ENCODE data around the gene PLCD3. TPM values are rescaled to one million over a fixed set of nuclear protein-coding genes. Genes with fewer than 3 reads are reported as not detected.

The PLCD3 gene
- total and polyA plus RNA-seq, 2 of the 8 experiments (the other 6 are each of a cell fraction or from before 2014, with no cell fraction given) = 26.5 to 48.1 TPM

DNA sequence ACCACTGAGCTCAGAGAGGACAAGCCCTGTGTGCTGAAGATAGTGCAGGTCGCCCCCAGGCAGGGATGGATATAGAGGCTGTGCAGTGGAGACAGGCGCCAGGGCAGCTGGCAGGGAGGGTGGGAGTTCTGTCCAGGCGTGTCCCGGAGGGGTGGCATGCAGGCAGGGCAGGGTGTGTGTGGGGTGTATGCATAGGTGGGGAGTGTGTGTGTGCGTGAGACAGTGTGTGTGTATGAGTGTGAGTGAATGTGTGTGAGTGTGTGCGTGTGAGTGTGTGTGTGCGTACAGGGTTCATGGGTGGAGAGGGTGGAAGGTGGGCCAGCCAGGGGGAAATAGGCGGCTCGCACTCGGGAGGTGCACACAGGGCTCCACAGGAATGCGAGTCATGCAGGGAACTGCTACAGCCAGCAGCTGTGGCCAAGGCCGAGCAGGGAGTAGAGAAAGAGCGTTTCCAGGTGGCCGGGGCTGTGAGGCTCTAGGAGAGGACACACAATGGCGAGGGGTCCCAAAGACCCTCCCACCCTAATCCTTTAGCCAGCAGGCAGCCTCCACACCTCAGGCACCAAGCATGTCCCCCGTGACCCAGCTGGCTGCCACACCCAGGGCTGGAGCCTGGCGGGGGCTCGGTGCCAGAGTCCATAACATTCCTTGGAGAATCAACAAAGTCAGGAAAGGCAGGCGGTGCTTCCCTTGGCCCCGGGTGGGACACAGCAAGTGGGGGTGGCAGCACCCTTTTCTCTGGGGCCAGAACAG lies 4.6 kb downstream of the PLCD3 start:
- Histone ChIP-seq H3K27me3 (replicated peaks in 1 of 4; ENCODE audit: control insufficient read depth in 3 of 4, extremely low read depth in 1 of 4, insufficient read depth in 3 of 4, low read length in 3 of 4) (no peaks in the 10 kb centered on the region), H4K8ac (ENCODE audit: extremely low read depth, insufficient read depth, low read length) (peak overlapping the region; percentile 74; the same call in 1 of the 2 replicates), H2AFZ (ENCODE audit: low read length) (no peak overlapping the region), H3K23me2 (ENCODE audit: low read depth, low read length) (peaks cover 4% of the 10 kb centered on the region; the same call in 1 of the 2 replicates), H3K79me2 (ENCODE audit: control insufficient read depth in 1 of 2, insufficient read depth in 2 of 2, low read length in 2 of 2) (no peaks in the 10 kb centered on the region), H4K91ac (replicated peaks; ENCODE audit: insufficient read length, low read length) (peak overlapping the region; percentile 100), H4K5ac (ENCODE audit: insufficient read length, low read depth, low read length) (peak overlapping the region; percentile 55), H2BK20ac (ENCODE audit: low read length) (peak overlapping the region; percentile 72; the same call in 1 of the 2 replicates), H3K36me3 (ENCODE audit: control insufficient read depth in 2 of 4, insufficient read depth in 4 of 4, low read length in 3 of 4) (no peaks in the 10 kb centered on the region), H3K56ac (replicated peaks; ENCODE audit: insufficient read length, low read depth, low read length) (peak overlapping the region; percentile 73), H3K4ac (replicated peaks; ENCODE audit: insufficient read length, low read depth, low read length) (peak overlapping the region; percentile 72), H3K23ac (ENCODE audit: insufficient read length) (no peak overlapping the region), H3K4me1 (replicated peaks in 1 of 4; ENCODE audit: control insufficient read depth in 3 of 4, insufficient read depth in 4 of 4, low read length in 3 of 4) (peaks cover 0 to 20% (median 11%) of the 10 kb centered on the region in 4 experiments; a peak in 5 of 7 replicates), H2BK5ac (ENCODE audit: low read depth, low read length) (peak overlapping the region; percentile 97), H3K9me3 (ENCODE audit: insufficient read depth in 2 of 2, low read depth in 1 of 2, low read length in 1 of 2) (no peaks in the 10 kb centered on the region), H3K4me3 (ENCODE audit: extremely low read depth in 1 of 4, insufficient read depth in 2 of 4, low read depth in 3 of 4, low read length in 4 of 4) (no peak overlapping the region), H2BK120ac (replicated peaks; ENCODE audit: low read depth, low read length) (peak overlapping the region; percentile 64), H2AK5ac (ENCODE audit: low read depth, low read length) (peak overlapping the region; percentile 58; the same call in 1 of the 2 replicates), H3K4me2 (ENCODE audit: insufficient read depth in 1 of 2, low read depth in 2 of 2, low read length in 2 of 2) (no peak overlapping the region), H3K14ac (ENCODE audit: insufficient read length) (peak overlapping the region; percentile 0), H4K20me1 (replicated peaks in 1 of 2; ENCODE audit: control insufficient read depth in 1 of 2, insufficient read depth in 2 of 2, low read length in 2 of 2) (peaks cover 5 to 11% of the 10 kb centered on the region in 2 experiments), H2BK15ac (ENCODE audit: low read length) (peak overlapping the region; percentile 61; the same call in 1 of the 2 replicates), H3K9ac (replicated peaks in 1 of 4; ENCODE audit: extremely low read depth in 1 of 4, low read depth in 3 of 4, low read length in 3 of 4) (peak overlapping the region in 1 of 4 experiments; percentile 7; a peak in 1 of 7 replicates), H3K27ac (ENCODE audit: low read depth, low read length) (0 out of 2 replicates have a peak overlapping the region, but pooled peaks have one; percentile 11), H3K79me1 (ENCODE audit: low read depth, low read length) (no peaks in the 10 kb centered on the region), H3K18ac (ENCODE audit: extremely low read depth, low read length) (peak overlapping the region; percentile 83), H2BK12ac (ENCODE audit: low read depth, low read length) (peak overlapping the region; percentile 96; the same call in 1 of the 2 replicates)
- no peak for TF ChIP-seq SIX5 (IDR thresholded peaks at IDR 0.05; ENCODE audit: low read depth, low read length)
- no peak for TF ChIP-seq HDAC6 (IDR thresholded peaks at IDR 0.05; ENCODE audit: low read depth, low read length)
- 0 out of 2 replicates have a peak, but pooled peaks have one; percentile 28 for TF ChIP-seq TEAD4 (IDR thresholded peaks at IDR 0.05; ENCODE audit: low read depth, low read length)
- POLR2A ChIA-PET (ENCODE audit: partially characterized antibody) = interaction anchor here (0.7 to 15.8 kb wide), 5 partner anchors 12 to 93 kb away, joined by 3 to 185 read pairs (median 5); partner anchors contain the start of genes HEXIM1 and HEXIM2
- 81% methylated on average over 20 of the region's 20 CpGs; no CpG with 5 or more reads in 1 of the 2 experiments for WGBS, 2 experiments (ENCODE audit: extremely low coverage in 1 of 2, insufficient coverage in 1 of 2, insufficient read length in 1 of 2, insufficient replicate concordance in 2 of 2, low coverage in 1 of 2, low lambda C conversion rate in 2 of 2, missing lambda C conversion rate in 1 of 2)
- CTCF ChIA-PET (ENCODE audit: partially characterized antibody) = interaction anchor here (0.7 to 8.7 kb wide), 12 partner anchors 8 to 207 kb away, joined by 3 to 69 read pairs (median 4); partner anchors contain the start of gene ACBD4
- no peak for FAIRE-seq
- DNase-seq (ENCODE audit: low read depth in 1 of 2, low spot score in 2 of 2) = no peak
